NCI-H146 (cell line): Measurements from ENCODE around the gene MVB12B.
A peak's percentile ranks its signal among the peaks of the same experiment; 100 is the strongest.

Experiments
- DNase-seq: peaks from one replicate; lab custom pipeline; 2025; lab: John Stamatoyannopoulos, UW

Gene MVB12B

GRCh38 chr9:126521551-126521950 lies 194.9 kb downstream of the MVB12B start:
- no peak for DNase-seq

- DNase-seq = no peak
These were observed 195.5 kb downstream of the MVB12B start for GRCh38 chr9:126521976-126522590.

DNA sequence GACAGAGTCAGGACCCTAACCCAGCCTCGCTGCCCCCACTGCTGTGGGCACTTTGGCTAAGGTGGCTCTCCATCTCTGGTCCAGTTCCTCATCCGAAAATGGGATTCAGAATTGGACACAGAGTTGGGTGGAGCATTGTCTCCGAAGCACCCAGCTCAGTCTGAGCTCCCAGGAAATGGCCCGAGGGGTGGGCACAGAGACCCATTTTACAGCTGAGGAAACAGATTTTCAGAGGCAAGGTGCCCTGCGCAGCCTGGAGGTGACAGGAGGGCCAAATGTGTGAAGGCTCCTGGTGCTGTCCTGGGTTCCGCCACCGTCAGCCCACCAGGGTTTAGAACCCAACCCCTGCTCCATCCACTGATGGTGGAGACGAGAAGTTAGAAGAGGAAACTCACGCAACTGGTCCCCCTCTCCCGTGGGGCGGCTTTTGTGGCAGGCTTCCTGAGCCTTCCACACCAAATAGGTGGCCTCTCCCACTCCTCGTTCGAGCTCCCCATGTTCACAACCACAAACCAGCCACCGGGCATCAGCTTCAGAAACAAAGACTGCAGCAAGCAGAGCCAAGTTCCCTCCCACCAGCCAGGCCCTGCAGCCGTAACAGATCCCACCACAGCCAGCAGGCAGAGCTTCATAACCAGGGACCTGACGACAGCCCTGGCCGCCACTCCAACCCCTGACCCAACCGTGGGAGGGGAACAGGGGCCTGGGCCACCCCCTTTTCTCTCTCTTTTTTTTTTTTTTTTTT lies 196.2 kb downstream of the MVB12B start:
- DNase-seq = no peak

- DNase-seq = no peak
These were observed 197.0 kb downstream of the MVB12B start for GRCh38 chr9:126523611-126524111.

- DNase-seq = no peak
These were observed 197.9 kb downstream of the MVB12B start for GRCh38 chr9:126524353-126525077.

DNA sequence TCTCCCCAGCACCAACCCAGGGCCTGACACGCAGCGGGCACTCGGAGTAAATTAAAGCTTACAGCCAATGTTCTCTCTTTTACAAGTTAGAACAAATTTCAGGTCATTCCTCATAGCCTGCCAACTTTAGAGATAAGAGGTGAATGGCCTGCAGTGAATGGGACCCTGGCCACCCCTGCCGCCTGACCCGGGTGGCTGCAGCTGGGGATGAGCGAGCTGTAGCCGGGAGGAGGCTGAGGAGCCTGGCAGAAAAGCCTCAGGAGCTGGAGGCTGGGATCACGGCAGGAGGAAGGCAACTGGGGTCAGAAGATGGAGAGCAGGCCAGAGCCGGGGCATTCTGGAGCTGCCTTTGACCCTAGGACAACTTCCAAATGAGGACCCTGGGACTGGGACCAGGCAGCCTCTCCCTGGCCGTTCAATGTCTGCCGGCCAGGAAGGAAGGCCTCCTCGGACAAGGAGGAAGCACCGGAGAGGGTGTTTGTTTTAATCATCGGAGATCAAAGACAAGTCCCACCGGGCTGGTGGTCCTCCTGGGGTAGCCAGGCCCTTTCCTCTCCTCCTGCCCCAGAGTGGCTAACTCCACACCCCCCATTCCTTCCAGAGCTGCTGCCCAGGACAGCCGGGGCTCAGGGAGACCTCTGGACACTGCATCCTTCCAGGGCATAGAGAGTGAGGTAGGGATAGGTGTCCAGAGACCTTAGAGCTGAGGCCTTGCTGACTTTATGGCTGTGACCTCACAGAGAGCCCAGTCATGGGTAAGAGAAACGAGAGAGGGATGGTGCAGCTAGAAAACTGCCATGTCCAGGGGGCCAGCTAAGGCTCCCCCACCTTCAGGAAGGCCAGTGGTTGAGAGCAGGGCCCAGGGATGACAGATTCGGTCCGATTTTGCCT lies 199.8 kb downstream of the MVB12B start:
- no peak for DNase-seq

DNA sequence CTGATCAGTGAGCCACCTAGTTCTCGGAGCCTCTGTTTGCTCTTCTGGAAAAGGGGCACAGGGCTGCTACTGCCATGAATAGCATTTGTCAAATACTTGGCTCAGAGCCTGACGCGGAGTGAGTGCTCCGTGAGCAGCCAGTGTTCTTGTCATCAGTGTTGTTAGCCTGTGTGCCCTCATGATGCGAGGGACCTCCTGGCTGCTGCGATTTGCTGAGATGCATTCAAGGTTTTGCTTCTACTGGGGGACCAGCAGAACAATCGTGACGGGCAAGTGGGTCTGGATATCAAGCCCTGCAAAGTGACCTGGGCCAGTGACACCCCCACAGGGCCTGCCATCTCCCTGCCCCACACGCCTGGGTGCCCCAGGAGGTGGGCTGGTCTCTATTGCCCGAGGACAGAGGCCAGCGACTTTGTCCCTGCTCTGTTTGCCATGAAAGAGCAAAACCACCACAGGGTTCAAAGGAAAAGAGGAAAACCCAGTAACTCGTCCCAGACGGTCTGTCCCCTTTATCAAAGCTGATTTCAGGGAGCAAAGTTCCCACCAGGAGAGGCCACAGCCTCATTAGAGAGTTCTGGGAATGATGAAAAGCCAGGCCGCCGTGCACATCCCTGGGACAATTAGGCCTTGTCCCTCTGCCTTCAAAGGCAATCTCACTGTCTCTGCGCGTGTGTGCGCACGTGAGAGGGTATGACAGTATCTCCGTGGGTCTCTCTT lies 200.6 kb downstream of the MVB12B start:
- no peak for DNase-seq

DNA sequence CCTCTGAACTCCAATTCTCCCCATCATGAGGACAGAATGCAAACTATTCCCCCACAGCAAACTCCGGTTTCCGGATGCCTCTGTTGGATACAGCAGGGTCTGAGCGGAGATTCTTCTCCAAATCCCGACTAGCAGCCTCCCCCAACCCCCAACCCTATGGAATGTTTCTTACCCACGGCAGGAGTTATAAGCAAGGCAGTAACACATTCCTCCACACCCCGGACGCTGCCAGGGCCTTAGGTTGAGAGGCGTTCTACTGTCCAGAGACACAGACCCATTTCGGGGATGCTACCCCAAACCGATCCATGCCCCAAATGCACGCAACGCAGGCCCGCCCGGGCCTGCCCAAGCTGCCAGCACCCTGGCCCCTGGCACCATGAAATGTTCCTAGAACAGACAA lies 201.5 kb downstream of the MVB12B start:
- no peak for DNase-seq

DNA sequence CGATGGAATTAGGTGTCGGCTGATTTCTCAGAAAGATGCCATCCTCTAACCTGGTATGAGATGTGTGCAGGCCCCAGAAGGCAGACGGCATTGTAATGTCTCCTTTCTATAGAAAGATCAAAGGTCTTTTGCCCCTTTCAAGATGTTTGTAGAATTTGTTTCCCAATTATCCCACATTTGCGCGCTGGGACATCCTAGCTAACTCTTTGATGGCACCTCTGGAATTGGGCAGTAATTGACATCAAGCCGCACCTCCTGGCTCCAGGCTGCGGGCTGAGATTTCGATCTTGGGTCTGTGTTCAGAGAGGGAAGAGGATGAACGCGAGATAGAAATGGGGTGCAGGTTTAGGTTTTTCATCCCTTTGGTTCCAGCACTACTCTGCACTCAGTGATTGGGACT lies 202.3 kb downstream of the MVB12B start:
- DNase-seq = no peak

DNA sequence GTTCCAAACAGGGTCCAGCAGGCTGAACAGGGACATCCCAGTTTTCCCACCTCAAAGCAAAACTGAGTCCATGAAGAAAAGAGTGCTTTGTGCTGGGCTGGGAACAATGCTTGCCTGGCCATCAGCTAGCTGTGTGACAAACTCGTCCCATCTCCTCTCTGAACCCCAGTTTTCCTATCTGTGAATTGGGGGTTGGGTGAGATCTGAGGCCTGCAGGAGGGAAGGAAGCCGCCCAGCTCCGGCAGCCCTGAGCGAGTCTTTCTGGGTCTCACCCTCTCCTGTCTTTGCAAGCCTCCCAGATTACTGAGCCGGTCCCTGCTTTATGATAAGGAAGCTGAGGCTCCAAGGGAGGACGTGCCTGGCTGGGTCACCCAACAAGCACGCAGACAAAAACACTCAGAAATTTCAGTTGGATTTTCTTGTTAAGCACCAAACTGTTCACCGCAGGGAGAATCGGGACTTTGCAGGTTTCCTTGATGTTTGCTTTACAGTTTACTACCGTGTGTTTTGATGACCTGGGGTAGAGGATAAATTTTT lies 204.5 kb downstream of the MVB12B start:
- DNase-seq = no peak

DNA sequence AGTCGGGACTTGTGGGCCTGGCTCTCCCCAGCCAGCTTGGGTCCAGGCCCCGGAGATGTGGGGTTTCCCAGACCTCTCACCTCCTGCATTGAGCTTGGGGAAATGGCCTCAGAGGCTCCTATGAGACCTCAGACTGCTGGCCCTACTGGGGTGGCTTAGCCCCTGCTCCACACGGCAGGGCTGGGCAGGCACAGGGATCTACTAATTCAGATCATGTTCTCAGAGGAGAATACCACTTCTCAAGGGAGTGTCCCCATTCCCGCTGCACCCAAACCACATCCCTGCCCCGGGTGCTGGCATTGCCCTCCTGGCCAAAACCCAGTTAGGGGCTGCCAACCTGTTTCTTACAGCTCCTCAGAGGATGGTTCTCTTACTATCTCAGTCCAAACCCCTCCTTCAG lies 205.0 kb downstream of the MVB12B start:
- no peak for DNase-seq

DNA sequence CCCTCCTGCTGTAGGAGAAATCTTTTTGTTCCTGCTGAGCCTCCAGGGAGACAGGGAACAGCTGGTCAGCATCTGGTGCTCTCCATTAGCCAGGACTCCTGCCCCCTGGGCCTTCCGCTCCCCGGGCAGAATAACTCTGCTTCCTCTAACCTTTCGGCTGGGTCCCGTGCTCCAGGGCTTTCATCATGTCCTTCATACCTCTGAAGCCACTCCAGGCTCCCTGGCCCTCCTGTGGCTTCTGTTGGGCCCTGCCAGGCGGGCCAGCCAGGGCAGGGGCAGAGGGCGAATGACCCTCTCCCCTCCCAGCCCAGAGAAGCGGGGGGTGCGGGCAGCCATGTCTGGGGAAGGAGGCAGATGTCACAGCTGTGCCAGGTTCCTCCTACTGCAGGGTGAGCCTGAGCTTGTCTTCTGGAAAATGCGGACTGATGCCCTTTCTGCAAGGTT lies 205.4 kb downstream of the MVB12B start:
- DNase-seq = no peak

DNA sequence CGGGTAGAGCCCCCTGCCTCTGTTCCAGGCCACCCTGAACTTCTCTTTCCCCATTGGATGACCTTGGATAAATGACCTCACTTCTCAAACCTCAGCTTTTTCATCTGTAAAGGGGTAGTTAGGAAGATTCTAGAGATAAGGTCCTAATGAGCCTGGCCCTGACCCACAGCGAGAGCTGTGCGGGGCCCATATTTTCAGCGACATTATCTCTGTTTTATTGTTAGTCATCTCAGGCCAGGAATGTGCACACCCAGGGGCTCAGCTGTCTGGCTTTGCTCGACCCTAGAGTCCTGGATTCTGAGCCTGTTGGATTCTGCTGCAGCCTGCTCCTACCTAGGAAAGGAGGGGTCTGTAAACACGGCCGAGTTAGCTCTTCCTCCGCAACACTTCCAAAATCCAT lies 205.9 kb downstream of the MVB12B start:
- DNase-seq = no peak

- DNase-seq = no peak
These were observed 206.6 kb downstream of the MVB12B start for GRCh38 chr9:126532951-126533925.

- DNase-seq = peak; percentile 3
These were observed 207.3 kb downstream of the MVB12B start for GRCh38 chr9:126533926-126534310.

- peak; percentile 12 for DNase-seq
These were observed 208.0 kb downstream of the MVB12B start for GRCh38 chr9:126534431-126535186.

- no peak for DNase-seq
These were observed 209.5 kb downstream of the MVB12B start for GRCh38 chr9:126536131-126536530.

GRCh38 chr9:126536841-126537465 lies 210.3 kb downstream of the MVB12B start:
- DNase-seq = no peak

DNA sequence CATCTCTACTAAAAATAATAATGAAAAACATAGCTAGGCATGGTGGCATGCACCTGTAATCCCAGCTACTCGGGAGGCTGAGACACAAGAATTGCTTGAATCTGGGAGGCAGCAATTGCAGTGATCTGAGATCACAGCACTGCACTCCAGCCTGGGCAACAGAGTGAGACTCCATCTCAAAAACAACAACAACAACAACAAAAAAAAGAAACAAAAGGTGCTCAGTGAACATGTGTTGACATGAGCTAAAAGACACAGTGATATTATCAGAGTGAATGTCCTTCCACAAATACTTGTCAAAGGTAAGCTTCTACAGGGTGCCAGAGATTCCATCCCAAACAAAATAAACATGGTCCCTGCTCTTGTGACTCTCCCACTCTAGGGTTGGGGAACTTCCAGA lies 211.9 kb downstream of the MVB12B start:
- no peak for DNase-seq
